ENCODE results near the gene ZC3H12D.
"Not testable (repeated sequence)": the region's sequence is repeated elsewhere in the genome, so short reads cannot be mapped to it uniquely, and the experiment has no call there.

Gene ZC3H12D

DNA sequence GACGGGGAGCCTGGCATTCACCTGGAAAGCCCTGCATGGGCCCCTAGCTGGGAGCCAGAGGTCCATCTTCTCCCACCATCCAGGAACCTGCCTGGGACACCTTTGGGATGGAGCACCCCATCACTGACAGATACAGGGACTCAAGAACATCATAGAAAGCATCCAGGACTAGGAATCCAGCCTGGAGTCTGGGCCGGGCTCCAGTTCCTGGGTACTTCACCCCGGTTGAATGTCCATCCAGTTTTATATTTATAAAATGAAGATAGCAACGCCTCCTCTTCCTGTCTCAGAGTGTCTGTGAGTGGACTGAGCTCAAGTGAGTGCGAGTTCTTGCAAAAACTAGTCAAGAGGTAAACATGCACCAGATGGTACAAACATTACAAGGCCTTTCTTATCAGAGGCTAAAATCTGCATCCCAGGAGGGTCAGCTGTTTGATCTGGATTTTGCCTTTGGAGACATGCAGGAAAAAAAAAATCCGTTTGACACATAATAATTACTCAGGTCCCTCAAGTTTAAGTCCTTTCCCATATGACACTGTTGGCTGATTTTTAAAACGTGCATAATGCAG lies 27.4 kb downstream of the ZC3H12D start:
- no peak for DNase-seq

DNA sequence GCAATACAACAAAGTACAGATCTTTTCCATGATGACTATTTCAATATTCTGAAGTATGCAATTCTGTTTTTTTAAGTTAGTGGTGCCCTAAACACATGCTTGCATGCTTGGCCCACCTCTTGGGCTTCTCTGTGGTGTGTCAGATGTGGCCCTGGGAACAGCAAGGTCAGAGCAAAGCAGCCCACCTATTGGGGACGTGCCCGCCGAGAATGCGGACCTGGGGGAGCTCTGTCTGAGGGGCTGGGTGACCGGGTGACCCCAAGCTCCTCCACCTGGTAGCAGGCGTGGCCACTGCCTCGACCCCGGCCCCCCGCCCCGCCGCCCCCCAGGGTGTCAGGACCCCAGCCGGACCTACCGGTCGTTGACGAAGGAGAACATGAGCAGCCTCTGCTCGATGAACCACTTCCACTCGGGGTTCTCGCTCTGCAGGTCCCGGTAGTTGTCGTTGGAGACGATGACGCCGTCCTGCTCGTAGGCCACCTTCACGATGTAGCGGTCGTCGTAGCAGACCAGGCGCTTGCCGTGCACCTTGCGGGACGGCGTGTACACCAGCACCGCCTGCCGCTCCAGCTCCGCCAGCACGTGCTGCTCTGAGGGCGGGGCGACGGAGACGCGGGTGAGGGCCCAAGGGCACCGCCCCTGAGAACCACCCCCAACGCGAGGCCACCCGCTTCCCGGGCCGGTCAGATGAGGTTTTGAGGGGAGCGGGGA lies 28.3 kb downstream of the ZC3H12D start:
- DNase-seq = no peak

DNA sequence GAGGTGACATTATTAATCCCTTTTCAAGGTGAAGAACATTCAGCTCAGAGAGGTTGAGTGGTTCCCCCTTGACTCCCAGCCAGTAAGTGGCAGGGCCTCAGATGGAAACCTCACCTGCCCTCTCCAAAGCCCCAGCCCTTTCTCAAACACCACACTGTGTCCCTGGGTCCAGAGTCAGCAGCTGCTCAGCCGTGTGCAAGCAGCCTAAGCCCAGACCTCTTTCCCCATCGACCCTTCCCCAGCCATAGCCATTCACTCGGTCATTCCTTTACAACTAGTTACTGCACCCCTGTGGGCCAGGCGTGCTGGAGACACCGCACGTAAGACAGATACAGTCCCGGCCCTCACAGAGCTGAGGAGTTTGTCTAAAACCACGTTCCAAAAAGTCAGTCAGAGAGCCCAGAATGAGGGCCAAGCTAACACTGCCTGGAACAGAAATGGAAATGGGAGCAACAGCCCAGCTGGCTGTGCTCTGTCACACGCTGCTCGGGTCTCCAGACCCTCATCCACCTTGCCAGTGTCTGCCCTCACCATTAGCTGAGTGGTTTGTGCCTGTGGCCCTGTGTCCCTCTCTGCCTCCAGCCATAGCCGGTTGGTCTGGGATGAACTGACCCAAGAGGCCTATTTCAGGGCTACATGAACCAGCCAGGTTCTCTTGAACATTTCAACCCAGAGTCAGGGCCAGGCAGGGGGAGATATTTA lies 29.6 kb downstream of the ZC3H12D start:
- no peak for DNase-seq

DNA sequence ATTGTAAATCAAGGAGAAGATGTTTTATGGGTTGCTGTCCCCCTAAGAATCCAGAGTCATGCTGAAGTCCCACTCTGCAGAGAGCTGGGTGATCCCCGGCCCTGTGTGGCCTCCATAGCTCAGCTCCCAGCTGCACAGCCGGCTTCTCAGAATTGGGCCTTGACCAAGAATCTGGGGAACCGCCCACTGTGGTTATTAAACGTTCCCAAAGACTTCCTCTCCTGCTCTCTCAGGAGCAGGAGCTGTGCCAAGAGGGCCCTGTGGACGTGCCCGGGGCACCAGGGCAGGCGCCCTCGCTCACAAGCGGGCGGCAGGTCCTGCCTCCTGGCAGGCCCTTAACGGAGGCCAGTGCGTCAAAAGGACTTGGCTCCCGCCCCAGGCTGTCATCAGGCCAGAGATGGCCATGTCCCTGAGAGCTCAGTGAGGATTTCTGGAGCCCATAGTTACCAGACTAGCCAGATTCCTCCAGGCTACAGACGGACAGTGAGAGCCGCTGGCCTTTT lies 30.4 kb downstream of the ZC3H12D start:
- DNase-seq = no peak

DNA sequence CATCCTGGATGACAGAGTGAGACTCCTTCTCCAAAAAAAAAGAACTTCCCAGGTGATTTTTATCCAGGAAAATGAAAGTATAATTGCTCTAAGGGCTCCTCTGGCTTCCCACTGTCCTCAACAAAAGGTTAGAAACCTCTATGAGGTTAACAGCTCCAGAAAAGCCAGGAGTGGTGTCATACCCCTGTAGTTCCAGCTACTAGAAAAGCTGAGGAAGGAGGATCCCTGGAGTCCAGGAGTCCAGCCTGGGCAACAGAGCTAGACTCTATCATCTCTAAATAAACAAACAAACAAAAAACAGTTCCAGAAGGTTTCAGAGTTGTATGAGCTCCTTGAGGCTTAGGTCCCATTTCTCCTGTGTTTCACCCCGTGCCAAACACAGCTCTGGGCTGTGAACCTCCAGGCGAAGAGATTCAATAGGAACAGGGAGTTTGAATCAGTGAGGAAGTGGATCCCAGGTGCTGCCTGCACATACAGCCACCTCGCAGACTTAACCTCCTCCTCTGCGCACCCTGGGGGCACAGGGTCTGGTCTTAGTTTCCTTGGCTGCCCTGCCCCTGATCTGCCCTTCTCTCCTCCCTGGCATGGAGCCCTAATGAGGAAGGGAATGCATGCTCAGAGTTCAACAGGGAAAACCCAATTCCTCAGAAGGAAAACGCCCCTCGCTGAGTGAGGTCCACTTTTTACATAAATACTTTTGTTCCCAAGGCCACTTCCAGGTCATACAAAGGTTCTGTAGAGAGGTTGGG lies 31.0 kb downstream of the ZC3H12D start:
- DNase-seq = no peak

DNA sequence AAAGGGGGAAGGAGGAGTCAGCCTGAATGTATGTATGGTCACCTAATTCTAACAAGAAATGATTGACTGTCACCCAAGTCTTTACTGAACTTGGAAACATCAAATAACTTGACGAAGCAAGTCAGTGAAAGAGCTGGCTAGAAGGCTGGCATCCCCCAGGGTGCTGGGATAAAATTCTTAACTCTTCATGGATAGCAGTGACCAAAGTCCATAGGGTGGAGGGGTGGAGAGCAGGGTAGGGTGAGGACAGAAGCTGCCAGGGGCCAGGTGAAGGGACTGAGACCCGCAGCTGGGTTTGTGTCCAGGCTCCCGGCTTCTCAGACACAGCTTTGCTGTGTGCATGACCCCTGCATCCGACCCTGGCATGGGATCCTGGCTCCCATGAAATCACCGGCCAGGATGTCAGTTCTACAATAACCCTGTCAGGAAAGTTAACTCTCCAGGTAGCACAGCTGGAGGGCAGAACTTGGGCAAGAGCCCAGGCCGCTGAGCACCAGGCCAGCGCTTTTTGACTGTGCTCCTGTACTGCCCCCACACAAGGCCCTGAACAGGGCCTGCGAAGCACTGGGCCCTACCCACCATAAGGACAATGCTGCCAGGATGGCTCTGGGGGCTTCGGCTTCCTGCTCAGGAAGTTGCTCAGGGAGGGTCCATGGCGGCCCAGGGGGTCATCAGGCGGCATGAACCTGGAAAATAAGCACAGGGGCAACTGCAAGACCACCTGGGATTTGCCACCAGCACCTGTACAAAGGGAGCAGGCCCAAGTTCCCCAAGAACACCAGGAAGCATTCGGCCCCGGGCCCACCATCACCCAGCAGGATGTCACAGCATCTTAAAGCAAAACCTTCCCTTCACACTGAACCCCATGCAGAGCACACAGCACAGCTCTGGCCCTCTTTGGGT lies 32.5 kb downstream of the ZC3H12D start:
- no peak for DNase-seq

DNA sequence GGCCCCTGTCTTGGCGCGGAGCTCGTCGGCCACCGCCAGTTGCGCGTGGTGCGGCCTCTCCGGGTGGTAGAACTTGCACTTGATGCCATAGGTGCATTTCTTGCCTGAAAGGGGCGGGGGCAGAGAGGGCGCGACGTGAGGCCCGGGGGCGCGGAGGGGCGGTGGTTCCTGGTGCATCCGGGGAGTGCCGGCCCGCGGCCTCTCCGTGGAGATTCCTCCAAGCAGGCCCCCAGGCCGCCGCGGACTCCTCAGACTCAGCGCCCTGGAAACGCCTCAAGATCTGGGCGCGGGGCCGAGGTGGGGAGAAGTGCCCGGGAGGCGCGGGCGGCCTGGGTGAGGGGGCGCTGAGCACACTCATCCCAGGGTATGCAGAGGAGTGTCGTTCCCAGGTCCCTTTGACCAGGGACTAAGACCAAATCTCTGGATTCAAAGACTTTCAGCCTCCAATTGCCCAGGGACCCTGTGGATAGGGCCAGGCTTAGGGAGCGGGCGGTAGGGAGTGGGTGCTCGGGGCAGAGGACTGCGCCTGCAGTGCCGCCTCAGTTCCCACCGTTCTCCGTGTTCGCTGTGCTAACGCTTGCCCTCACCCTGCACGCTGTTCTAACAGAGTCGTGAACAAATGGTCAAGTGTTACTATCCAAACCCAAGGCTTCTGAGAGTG lies 33.3 kb downstream of the ZC3H12D start:
- DNase-seq = no peak

DNA sequence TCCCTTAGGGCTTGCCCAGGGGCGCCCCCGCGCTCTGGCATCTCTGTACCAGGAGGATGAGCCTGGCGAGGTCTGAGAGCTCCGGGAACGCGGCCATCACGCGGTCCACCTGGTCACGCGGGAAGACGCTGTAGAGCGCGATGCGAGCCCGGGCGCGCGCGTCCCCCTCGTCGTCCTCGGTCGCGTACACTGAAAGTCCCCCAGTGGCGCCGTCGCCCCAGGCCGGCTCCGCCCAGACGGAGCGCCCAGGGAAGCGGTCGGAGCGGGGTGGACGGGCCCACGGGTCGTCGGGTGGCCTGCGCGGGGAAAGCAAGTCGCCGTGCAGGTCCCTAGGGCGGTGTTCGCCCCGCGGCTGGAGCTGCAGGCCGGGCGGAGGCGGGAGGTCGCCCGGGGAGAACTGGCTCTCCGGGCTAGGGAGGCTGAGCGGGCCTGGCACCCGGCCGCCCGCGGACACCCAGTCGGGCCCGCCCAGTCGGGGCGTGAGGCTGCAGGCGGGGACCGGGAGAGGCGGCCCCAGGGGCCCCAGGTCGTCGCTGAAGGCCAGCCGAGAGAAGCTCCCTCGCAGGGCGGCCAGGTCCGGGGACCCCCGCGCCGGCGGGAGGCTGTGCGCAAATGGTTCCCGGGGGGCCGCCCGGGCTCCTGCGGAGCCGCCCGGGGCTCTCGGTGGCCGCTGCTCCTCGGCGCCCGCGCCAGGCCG lies 34.0 kb downstream of the ZC3H12D start:
- DNase-seq = no peak

DNA sequence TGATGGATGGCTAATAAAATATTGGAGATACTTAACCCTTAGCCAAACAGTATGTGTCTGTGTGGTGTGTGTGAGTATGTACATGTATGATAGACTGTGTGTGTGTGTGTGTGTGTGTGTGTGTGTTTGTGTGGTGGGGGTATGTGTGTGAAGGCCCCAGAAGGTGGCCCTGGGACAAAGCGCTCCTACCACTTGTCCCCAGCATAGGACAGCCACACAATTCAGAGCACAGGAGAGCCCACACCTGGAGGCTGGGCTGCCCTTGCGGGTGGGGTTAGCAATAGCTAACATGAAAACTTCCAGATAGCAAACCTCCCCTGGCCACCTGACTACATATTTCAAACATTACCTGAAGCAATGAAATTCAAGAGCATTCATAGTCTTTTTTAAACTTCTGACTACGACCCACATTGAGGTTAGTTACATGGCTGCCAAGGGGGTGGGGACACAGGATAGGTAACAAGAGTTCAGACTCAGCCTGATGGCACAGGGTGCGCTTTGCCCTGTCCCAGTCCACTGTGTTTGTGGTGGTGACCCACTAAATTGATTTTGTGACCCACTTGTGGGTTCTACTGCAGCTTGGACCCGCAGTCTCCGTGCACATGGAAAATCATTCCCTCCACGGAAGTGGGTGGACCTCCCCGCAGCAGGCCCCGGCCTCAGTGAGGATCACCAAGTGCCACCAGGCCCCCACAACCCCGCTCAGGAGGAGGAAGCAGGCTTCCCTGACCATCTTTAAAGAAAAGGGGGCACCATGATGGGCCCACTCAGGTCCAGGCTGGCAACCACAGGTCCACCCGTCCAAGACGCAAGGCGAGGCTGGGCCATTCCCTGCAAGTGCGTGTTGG lies 34.8 kb downstream of the ZC3H12D start:
- DNase-seq = no peak

DNA sequence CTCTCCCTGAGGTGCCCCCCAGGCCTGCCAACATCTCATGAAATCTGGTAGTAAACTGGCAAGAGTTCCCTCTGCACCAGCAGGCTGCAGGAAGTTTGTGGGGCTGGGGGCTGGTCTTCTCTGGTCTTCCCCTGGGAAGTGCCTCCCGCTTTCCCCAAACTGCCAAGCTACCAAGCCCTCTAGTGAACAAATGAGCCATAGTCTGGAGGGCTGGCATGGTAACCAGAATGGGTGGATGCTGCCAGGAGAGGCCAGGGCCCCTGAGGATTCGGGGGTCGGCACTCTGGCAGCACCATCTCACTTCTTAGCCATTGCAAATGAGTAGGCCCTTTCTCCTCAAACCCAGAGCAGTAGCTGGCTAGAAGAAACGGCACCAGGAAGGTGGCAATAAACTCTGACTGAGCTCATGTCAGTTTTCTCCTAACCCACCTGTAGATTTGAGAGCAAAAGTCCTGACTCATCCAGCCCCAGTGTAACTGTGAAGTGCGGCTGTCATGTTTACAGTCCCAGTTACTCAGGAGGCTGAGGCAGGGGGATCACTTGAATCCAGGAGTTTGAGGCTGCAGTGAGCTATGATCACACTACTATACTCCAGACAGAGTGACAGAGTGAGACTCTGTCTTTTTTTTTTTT lies 35.9 kb downstream of the ZC3H12D start:
- DNase-seq = no peak

DNA sequence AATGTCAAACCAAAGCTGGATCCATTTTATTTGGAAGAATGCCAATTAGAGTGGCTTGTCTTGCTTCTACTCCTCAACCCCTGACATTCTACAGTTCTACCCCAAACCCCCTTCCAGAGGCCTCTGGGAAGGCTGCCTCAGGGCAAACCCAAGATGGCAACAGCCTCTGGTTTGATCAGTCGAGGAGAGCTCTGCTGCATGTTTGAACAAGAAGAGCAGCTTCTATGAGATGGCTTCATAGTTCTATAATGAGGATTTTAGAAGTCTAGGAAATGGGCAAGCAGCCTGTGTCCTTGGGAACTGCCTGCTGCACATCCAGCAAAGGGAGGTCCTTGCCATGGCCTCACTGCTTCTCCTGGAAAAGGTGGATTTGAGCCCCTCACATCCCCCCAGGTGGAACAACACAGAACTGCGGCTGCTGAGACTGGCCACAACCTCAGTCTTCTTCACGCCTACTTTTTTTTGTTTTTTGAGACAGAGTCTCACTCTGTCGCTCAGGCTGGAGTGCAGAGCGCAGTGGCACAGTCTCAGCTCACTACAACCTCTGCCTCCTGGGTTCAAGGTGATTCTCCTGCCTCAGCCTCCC lies 37.9 kb downstream of the ZC3H12D start:
- no peak for DNase-seq

DNA sequence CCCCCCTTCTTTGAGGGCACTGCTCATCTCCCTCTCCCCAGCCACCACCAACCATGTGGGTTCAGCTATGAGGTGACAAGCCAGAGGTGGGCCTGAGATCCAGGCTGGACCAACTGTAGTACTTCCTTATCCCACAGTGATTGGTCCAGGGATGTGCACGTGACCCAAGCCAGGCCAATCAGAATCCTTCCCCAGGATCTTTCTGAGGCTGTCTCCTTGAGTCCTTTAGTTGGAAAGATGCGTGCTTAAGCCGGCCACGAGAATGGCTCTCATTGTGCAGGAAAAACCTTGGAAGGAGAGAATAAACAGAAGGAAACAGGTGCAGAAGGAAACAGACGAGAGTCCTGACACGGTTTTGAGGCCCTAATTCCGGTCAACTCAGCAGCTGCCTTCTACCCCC lies 39.2 kb downstream of the ZC3H12D start:
- DNase-seq = no peak

DNA sequence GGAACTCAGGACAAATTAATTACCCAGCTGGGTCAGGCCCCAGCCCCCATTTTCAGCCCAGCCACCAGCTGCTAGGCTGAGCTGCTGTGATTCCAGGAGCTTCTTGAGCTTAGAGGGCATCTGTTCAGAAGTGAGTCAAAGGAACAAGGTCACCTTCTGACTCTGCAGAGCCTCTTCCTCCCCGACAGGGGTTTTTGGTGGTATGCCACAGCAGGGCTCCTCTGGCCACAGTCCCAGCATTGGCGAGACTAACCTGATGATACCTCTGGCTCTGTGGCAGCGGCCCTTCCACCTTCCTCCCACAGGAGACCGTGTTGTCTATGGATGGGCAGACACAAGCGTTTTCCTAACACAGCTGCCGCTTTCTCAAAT lies 39.7 kb downstream of the ZC3H12D start:
- DNase-seq = no peak

DNA sequence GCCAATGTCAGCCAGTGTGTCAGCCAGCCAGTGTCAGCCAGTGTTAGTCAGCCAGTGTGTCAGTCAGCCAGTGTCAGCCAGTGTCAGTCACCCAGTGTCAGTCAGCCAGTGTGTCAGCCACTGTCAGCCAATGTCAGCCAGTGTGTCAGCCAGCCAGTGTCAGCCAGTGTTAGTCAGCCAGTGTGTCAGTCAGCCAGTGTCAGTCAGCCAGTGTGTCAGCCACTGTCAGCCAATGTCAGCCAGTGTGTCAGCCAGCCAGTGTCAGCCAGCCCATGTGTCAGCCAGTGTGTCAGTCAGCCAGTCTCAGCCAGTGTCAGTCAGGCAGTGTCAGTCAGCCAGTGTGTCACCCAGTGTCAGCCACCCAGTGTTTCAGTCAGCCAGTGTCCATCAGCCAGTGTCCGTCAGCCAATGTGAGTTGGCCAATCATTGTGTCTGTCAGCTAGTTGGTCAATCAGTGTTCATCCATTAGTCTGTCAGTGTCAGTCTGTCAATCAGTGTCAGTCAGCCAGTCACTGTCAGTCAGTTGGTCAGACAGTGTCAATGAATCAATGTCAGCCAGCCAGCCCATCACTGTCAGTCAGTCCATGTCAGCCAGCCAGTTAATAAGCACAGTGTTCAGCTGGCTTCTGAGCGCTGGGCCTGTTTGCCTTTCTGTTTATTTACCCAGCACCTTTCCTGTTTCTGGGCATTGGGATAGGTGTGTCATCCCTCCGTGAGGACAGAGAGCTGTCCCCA lies 40.3 kb downstream of the ZC3H12D start:
- DNase-seq = not testable (repeated sequence)

DNA sequence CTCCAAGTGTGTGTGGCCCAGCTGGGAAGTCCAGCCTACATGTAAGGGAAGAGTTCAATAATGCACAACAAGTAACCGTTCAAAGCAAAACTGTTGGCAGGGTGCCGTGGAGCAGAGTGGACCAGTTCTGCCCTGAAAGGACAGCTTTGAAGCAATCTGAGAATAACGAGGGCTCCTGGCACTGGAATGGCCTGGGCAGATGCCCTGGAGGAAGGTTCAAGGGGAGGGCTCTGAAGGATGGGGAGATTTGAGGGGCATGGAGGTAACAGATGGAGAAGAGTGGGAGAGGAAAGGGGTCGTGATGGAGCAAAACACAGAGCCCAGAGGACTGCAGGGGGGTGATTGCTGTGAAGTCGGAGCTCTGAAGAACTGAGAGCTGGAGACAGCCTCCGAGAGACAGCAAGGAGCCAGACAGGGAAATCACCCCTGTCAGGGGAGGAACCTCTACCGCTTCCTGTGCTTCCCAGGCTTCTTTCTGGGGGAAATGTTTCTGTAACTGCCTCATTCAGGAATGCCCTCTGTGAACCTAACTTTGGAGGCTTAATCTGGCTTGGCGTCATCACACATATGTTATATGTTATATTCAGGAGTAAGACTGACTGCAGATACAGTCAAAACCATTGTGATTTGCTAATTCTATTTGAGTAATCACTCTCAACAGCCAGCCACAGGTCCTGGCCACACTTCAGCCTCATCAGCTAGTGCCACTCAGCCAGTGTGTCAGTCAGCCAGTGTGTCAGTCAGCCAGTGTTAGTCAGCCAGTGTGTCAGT lies 41.2 kb downstream of the ZC3H12D start:
- DNase-seq = no peak

DNA sequence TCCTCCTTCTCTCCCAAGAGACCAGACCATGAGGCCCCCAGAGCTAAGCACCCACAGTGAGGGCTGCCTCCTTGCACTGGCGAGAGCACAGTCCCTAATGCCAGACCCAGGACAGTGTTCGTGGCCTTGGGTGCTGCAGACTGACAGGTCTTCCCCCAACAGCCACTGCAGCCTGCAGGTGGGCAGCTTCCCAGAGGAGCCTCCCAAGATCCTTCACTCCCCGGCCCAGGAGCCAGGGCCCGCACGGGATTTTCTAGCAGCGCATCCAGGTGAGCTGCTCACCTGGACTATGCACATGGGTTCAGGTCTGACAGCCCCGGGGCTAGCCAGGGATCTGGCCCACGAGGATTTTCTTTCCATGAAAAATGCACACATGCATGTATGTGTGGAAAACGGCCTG lies 43.1 kb downstream of the ZC3H12D start:
- DNase-seq = no peak
